CD4-positive, alpha-beta T cell treated with Interleukin-10 for 1 hour (primary cell): ENCODE data around the gene FAP.

Source experiments
- DNase-seq: peaks from one replicate; pipeline ENCODE4 v3.0.0-alpha.2; 2020

Gene FAP

DNA sequence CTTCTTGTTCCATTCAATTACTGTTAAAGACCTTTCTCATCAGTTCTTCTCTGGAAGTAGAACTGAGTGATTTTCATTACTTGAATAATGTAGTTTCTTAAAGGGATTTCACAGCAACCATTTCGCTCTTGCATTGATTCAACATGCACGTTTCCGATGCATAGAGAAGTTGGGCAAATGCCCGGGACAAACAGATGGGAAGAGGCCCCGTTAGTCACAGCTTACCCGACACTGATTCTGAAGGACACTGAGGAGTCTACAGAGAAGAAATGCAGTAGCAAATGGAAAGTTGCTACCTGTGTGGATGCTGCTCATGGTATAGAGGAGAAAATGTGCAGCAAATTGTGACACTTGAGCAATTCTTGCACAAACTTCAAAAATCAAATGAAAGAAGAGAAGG is 58.9 kb downstream of the FAP start:
- no peak for DNase-seq

DNA sequence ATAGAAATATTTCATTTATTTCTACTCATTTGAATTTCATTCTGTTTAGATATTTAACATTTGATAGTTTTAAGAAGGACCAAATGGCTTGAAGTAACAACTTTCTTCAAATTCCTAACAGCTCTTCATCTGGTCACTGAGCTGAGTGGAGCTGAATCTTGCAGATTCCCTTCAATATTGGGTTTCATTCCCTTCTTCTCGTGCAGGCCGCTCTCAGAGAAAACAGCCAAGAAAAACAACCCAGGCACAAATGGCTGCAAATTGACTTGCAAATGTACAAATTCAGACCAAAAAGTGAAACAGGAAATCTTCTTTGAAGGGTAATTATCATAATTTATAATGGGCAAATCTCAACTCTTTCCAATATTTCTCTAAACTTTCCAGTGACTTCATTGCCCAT is 60.9 kb downstream of the FAP start:
- DNase-seq: no peak

GRCh38 chr2:162177301-162177700 is 65.9 kb downstream of the FAP start:
- DNase-seq: no peak

- DNase-seq: no peak
Observed at GRCh38 chr2:162175714-162176113, 67.5 kb downstream of the FAP start.

DNA sequence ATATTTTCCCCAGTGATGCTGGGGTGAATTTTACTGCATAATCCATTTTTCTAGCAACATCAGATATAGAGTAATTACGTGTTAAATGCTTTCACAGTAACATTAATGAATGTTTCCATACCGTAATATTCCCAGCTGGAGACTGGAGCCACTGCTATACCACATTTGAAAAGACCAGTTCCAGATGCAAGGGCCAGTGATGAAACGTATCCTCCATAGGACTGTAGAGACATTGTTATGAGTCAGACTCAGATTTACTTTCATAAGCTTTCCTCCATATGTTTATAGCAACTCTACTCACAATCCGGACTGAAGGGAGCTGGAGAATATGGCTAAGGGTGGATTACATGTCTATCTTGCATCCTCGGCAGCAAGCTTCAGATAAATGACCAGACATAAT is 68.5 kb downstream of the FAP start:
- DNase-seq: no peak

DNA sequence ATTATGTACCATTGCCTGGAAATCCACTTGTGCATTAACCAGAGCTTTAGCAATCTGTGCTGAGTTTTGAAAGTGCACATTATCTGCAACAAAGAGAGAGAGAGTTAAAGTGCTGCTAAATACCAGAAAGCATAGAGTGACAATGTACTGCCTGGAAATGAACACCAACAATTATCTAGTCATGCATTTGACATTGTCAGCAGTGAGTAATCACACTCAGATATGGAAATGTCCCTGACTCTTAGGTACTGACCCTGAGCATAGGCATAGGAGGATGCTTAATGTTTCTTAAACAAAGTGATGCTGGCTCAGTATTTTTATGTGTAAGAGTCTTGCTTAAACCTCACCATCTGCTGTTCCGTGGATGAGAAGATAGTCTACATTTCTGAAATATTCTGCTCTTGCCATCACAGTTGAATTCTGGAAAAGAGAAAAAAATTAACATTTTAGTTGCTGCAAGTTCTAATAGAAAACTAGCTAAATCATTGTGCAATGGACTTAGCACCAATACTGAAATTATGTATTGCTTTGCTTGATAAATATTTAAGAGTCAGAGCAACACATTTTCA is 70.4 kb downstream of the FAP start:
- no peak for DNase-seq

GRCh38 chr2:162166745-162167144 is 76.5 kb downstream of the FAP start:
- DNase-seq: no peak

GRCh38 chr2:162166174-162166573 is 77.1 kb downstream of the FAP start:
- no peak for DNase-seq

DNA sequence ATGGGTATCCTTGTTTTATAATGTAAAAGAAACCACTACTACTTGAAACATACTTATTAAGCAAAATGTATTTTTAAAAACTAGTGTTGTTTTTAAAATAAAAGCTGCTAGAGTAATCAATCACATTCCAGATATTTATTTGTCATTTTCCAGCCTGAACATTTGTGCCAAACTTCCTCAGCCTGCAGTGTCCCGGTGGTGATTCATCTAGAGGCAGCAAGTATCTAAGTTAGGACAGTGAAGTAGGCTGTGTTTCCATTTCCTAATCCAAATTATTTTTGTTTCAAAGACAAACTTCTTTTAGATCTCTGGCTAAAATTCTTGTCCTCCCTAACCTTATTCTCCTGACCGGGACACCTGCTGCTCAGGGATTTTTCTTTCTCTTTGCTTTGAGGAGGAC is 78.4 kb downstream of the FAP start:
- no peak for DNase-seq

GRCh38 chr2:162159446-162159845 is 83.8 kb downstream of the FAP start:
- DNase-seq: no peak

DNA sequence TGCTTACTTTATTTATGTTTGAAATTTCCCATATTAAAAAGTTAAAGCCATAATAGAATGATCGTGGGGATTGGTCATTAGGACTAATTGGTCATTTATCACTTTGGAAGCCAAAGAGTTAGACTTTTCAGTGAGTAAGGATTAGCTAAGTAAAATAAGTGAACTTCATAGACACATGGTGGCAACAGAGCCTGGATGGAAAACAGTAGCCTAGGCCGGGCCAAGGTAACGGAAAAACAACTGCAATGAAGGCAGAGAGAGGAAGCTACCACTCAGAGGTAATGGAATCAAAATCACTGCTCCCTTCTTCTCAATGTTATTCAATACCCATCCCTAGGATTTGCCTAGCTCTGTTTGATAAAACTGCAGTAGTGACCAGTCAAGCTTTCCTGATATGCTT is 87.1 kb downstream of the FAP start:
- no peak for DNase-seq

- DNase-seq: no peak
Observed at GRCh38 chr2:162155093-162155492, 88.2 kb downstream of the FAP start.

GRCh38 chr2:162153608-162154224 is 89.5 kb downstream of the FAP start:
- peak; percentile 64 for DNase-seq

DNA sequence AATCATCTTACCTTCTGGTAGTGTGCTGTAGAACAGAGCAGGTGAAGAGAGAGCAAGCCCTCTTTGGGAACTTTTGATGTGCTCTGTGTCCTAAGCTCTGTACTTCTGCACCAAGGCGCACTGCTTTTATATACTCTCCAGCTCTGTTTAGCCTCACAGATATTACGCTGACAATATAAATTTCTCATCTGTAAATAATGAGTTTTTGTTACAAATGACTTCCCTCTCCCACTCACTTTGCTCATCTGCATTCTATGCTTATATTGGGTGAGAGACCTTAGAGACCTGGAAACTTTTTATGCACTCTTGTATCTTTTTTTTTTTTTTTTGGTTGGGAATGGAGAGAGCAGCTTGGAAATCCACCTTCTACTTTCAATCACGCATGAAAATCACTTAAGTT is 91.1 kb downstream of the FAP start, which contains the start of gene GCG:
TSS of gene GCG (minus strand) at position 101 of the 400 bp plus-strand sequence. CDS start 3,069 bp downstream, outside the sequence.
- DNase-seq: no peak

DNA sequence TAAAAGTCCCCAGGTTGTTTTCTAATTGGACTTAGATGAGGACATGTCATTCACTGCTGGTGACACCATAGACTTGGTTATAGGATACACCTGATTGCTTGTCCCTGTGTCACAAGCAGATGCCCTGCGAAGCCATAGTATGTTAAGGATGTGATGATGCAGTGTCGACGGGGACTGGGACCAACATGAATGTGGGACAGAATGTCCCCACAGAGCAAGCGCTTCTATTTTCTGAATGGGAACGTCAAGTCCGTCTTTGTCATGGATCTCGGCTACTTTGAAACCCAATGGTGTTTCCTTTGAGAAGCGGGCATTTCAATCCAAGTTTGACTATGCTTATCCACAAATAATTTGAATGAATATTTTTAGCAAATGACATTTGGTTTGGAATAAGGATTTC is 93.3 kb downstream of the FAP start:
- DNase-seq: no peak

- no peak for DNase-seq
Observed at GRCh38 chr2:162149466-162149865, 93.8 kb downstream of the FAP start.

- DNase-seq: no peak
Observed at GRCh38 chr2:162148956-162149355, 94.3 kb downstream of the FAP start.

DNA sequence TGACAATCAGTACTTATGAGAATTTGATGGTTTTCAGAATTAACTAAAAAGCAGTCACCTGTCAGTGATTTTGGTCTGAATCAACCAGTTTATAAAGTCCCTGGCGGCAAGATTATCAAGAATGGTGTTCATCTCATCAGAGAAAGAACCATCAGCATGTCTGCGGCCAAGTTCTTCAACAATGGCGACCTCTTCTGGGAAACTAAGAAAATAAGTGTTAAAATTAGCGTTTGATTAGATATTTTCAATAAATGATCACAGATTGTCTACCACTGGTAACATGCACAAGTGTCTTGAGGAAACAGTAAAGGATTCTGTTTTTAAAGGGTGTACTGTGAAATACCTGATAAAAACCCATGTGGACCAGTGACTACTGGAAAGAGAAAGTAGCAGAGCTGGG is 99.3 kb downstream of the FAP start:
- no peak for DNase-seq

DNA sequence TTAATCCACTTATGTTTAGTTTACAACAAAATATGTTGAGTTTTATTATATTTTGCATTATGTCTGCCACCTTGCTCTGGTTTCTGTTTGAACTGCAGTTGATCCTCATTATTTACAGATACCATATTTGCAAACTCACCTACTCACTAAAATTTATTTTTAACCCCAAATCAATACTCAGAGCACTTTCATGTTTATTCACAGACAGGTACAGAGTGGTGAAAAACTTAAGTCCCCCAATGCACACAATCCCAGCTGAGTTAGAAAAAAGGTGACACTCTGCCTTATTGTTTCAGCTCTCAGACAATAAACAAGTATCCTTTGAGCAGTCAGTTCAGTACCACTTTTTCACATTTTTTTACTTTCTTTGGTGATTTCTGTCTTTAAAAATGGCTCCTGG is 104.9 kb downstream of the FAP start:
- no peak for DNase-seq

GRCh38 chr2:162127422-162127821 is 115.8 kb downstream of the FAP start:
- no peak for DNase-seq

- no peak for DNase-seq
Observed at GRCh38 chr2:162126527-162126926, 116.7 kb downstream of the FAP start.

- no peak for DNase-seq
Observed at GRCh38 chr2:162126111-162126519, 117.1 kb downstream of the FAP start.

DNA sequence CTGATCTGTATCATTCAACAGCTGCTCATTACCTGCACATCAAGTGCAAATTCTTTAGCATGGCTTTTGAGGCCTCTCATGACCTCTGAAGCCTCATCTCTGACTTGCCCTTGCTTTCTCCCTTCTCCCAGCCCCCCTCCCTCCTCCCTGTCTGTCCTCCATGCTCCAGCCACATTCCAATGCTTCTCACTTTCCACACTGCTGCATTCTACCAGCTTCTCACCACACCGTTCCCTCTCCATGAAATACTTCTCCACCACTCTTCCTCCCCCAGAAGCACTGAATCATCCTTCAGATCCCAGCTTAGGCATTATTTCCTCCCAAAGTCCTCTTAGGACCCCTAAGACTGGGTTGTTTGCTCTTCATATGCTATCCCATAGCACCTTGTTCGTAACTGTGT is 118.1 kb downstream of the FAP start:
- no peak for DNase-seq

- peak; percentile 76 for DNase-seq
Observed at GRCh38 chr2:162123806-162124758, 119.2 kb downstream of the FAP start.
